A673 (cell line): ENCODE measurements around the gene SKI. TPM values are rescaled to one million over a fixed set of nuclear protein-coding genes. Genes with fewer than 3 reads are reported as not detected.

Experiments
- BruUV-seq: library from RNA; stranded (reverse); fragments of 400-500 nt; replicated peaks from 2 replicates; lab custom pipeline; 2021; lab: Mats Ljungman, UMichigan
- CTCF ChIA-PET: fragments of 300-600 bp; sonication (Branson Sonifier 250); formaldehyde crosslinking; loops from one replicate; lab custom pipeline; 2022; ENCODE audit warnings: antibody characterized with exemption; lab: Charles Lee
- POLR2A ChIA-PET: fragments of 300-600 bp; sonication (Branson Sonifier 250); formaldehyde crosslinking; loops from one replicate; lab custom pipeline; 2022; ENCODE audit warnings: antibody characterized with exemption; ENCODE audit not compliant: low non-redundant PET; lab: Charles Lee
- DNase-seq: peaks from one replicate; pipeline ENCODE4 v3.0.0-alpha.2; 2015; ENCODE audit warnings: low spot score
- H3K27ac ChIP-seq: fragments of 200-600 bp; sonication (generic); 2 replicates; pipeline ENCODE4 v1.5.1; 2016; ENCODE audit warnings: mixed run types, low read depth, mild to moderate bottlenecking, mixed read lengths, antibody characterized with exemption, low read length; ENCODE audit not compliant: poor library complexity, severe bottlenecking
- H3K27me3 ChIP-seq: fragments of 200-600 bp; sonication (generic); replicated peaks from 2 replicates; pipeline ENCODE4 v1.6.1; 2017; ENCODE audit warnings: mixed run types, low read depth, mild to moderate bottlenecking, mixed read lengths, antibody characterized with exemption, low read length; ENCODE audit not compliant: insufficient read depth, poor library complexity
- H3K36me3 ChIP-seq: fragments of 200-600 bp; sonication (generic); 2 replicates; pipeline ENCODE4 v1.6.1; 2016; ENCODE audit warnings: mixed run types, mild to moderate bottlenecking, mixed read lengths, antibody characterized with exemption, low read length; ENCODE audit not compliant: insufficient read depth, poor library complexity, severe bottlenecking
- H3K4me1 ChIP-seq: fragments of 200-600 bp; sonication (generic); 2 replicates; pipeline ENCODE4 v1.6.1; 2017; ENCODE audit warnings: mixed run types, mild to moderate bottlenecking, mixed read lengths, antibody characterized with exemption, low read length; ENCODE audit not compliant: insufficient read depth, poor library complexity, severe bottlenecking
- H3K4me3 ChIP-seq: fragments of 200-600 bp; sonication (generic); 2 replicates; pipeline ENCODE4 v1.5.1; 2016; ENCODE audit warnings: low read depth, mixed run types, mild to moderate bottlenecking, mixed read lengths, low read length; ENCODE audit not compliant: poor library complexity, severe bottlenecking
- H3K9me3 ChIP-seq: fragments of 200-600 bp; sonication (generic); 2 replicates; pipeline ENCODE4 v1.6.1; 2016; ENCODE audit warnings: mixed run types, low read depth, mild to moderate bottlenecking, mixed read lengths, antibody characterized with exemption, low read length; ENCODE audit not compliant: poor library complexity, severe bottlenecking
- EZH2 ChIP-seq: fragments of 200-600 bp; sonication (generic); IDR thresholded peaks from 2 replicates; pipeline ENCODE4 v1.6.1; 2017; ENCODE audit warnings: borderline replicate concordance, low read depth, mild to moderate bottlenecking, mixed read lengths, antibody characterized with exemption, low read length; ENCODE audit not compliant: poor library complexity, severe bottlenecking
- intact Hi-C: fragments of 100-400 bp; cut with micrococcal nuclease; formaldehyde crosslinking; loops from one replicate; pipeline ENCODE4 v1.10.0; 2022; ENCODE audit not compliant: unreplicated experiment
- total RNA-seq: library from RNA; stranded (reverse); gene quantifications from 2 replicates; pipeline ENCODE4 v1.2.3, GENCODE V29; 2021
- TF ChIP-seq, protein P1 (sequence below): fragments of 300-800, 200-600 bp; sonication (generic); conservative IDR thresholded peaks from 2 replicates; pipeline ENCODE4 v1.5.1; 2017; ENCODE audit warnings: low read depth, mild to moderate bottlenecking, antibody characterized with exemption, low read length, moderate library complexity, mixed read lengths

Gene SKI
- total RNA-seq, 1 experiment from 2014 or later, result 88.1 TPM

DNA sequence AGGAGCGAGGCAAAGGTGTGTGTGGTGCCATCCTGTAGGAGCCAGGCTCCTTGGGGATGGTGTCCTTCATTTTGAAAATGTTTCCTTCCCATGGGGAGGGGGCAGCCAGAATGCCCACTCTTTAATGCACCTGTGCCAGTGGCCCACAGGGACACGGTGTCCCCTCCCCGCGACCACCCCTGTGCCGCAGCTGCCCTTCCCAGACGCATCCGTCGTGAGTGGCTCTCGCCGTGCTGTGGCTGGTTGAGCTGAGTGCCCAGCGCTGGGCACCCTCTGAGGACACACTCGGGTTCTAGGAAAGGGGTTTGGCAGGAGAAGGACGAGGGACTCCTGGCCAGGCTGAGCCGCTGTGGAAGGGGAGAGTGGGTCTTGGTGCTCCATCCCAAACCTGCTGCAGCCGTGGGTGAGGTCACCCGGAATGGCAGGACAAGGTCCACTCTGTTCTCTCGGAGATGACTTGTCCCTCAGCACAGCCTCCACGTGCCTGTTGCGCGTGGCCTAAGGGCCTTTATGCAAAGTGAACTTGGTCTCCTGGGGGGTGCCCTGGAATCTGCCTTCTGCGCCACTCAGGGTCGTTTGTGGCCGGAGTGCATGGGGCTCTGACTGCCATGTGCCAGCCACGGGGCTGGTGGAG, 74.3 kb downstream of the SKI start:
- H3K9me3 ChIP-seq, result no peaks in the 10 kb centered on the region
- BruUV-seq, result no TSS peak
- no peak overlapping the region for H3K4me3 ChIP-seq
- TF ChIP-seq, protein P1, sequence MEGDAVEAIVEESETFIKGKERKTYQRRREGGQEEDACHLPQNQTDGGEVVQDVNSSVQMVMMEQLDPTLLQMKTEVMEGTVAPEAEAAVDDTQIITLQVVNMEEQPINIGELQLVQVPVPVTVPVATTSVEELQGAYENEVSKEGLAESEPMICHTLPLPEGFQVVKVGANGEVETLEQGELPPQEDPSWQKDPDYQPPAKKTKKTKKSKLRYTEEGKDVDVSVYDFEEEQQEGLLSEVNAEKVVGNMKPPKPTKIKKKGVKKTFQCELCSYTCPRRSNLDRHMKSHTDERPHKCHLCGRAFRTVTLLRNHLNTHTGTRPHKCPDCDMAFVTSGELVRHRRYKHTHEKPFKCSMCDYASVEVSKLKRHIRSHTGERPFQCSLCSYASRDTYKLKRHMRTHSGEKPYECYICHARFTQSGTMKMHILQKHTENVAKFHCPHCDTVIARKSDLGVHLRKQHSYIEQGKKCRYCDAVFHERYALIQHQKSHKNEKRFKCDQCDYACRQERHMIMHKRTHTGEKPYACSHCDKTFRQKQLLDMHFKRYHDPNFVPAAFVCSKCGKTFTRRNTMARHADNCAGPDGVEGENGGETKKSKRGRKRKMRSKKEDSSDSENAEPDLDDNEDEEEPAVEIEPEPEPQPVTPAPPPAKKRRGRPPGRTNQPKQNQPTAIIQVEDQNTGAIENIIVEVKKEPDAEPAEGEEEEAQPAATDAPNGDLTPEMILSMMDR, result no peak
- TF ChIP-seq EZH2, result no peak
- H3K27ac ChIP-seq, result peak overlapping the region; percentile 79
- intact Hi-C loops, result loop anchor here (5.0 kb wide), 1 partner anchor 70 kb away; no protein-coding TSS in a partner anchor
- DNase-seq, result no peak
- CTCF ChIA-PET, result interaction anchor here (0.6 kb wide), 1 partner anchor 96 kb away, joined by 8 read pairs; no protein-coding TSS in a partner anchor
- POLR2A ChIA-PET, result no interaction called here
- peaks cover 26% of the 10 kb centered on the region for H3K36me3 ChIP-seq
- peaks cover 52% of the 10 kb centered on the region for H3K4me1 ChIP-seq
- H3K27me3 ChIP-seq, result no peaks in the 10 kb centered on the region

DNA sequence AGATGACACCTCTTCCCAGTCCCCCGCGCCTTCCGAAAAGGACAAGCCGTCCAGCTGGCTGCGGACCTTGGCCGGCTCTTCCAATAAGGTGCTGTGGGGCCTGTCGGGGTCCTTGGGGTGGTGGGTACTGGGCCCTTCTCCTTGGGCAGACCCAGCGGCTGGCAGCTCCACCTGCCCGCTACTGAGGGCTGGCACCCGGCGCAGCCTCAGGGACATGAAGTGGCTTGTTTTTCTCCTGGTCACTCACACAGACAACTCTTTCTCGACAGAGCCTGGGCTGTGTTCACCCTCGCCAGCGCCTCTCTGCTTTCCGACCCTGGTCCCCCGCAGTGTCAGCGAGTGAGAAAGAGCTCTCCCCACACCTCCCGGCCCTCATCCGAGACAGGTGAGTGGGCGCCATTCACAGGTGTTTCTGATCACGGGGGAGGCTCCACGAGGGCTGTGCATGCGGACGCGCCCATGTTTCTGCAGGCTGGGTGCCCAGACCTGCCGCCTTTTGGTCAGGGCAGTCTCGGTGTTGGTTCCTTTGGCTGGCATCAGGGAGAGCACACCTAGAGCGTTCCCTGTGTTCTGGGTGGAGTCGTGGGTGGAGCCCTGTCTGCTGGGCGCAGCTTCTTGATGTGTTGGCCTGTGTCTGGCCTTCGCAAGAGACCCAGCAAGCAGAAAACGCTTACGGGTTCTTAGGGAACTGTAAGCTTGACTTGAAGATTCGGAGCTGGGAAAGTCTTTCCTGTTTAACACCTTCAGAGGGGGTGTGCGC, 75.1 kb downstream of the SKI start:
- H3K4me1 ChIP-seq, result peaks cover 52% of the 10 kb centered on the region
- BruUV-seq, result no TSS peak
- DNase-seq, result no peak
- TF ChIP-seq EZH2, result no peak
- TF ChIP-seq, protein P1, result no peak
- no peak overlapping the region for H3K27ac ChIP-seq
- no peaks in the 10 kb centered on the region for H3K27me3 ChIP-seq
- POLR2A ChIA-PET, result no interaction called here
- no peak overlapping the region for H3K4me3 ChIP-seq
- CTCF ChIA-PET, result no interaction called here
- H3K9me3 ChIP-seq, result no peaks in the 10 kb centered on the region
- intact Hi-C loops, result loop anchor here (5.0 kb wide), 1 partner anchor 71 kb away; no protein-coding TSS in a partner anchor
- H3K36me3 ChIP-seq, result peaks cover 34% of the 10 kb centered on the region

GRCh38 chr1:2303781-2304180, 75.7 kb downstream of the SKI start:
- peaks cover 52% of the 10 kb centered on the region for H3K4me1 ChIP-seq
- TF ChIP-seq EZH2, result no peak
- TF ChIP-seq, protein P1, result no peak
- H3K4me3 ChIP-seq, result no peak overlapping the region
- CTCF ChIA-PET, result no interaction called here
- intact Hi-C loops, result loop anchor here (5.0 kb wide), 1 partner anchor 71 kb away; no protein-coding TSS in a partner anchor
- H3K27ac ChIP-seq, result no peak overlapping the region
- BruUV-seq, result no TSS peak
- H3K27me3 ChIP-seq, result no peaks in the 10 kb centered on the region
- DNase-seq, result no peak
- no peaks in the 10 kb centered on the region for H3K9me3 ChIP-seq
- POLR2A ChIA-PET, result no interaction called here
- H3K36me3 ChIP-seq, result peaks cover 40% of the 10 kb centered on the region
